HG03175 (cell line): Measurements from ENCODE around the gene PIK3CB.
"Not testable (repeated sequence)": the region's sequence is repeated elsewhere in the genome, so short reads cannot be mapped to it uniquely, and the experiment has no call there.

Experiments used
- ATAC-seq: cut with Tn5 transposase; IDR thresholded peaks from one replicate; pipeline ENCODE4 v1.9.1; 2021; ENCODE audit warnings: mild to moderate bottlenecking, moderate library complexity; ENCODE audit not compliant: unreplicated experiment

Gene PIK3CB

DNA sequence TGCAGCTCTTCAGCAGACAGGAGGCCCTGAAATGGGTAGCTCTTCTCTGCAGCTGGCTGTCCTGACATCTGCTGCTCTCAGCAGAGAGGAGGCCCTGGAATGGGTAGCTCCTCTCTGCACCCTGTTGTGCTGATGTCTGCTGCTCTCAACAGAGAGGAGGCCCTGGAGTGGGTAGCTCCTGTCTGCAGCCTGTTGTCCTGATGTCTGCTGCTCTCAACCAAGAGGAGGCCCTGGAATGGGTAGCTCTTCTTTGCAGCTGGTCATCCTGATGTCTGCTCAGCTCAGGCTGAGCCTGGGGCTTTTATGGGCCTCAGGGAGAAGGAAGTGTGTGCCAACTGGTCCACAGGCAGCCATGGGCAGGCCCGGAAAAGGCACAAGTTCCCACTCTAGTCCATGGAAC, 66.6 kb downstream of the PIK3CB start:
- no peak for ATAC-seq

GRCh38 chr3:138767498-138768104, 67.1 kb downstream of the PIK3CB start:
- no peak for ATAC-seq

GRCh38 chr3:138761002-138761401, 73.7 kb downstream of the PIK3CB start:
- no peak for ATAC-seq

GRCh38 chr3:138748190-138748589, 86.5 kb downstream of the PIK3CB start:
- ATAC-seq = no peak

- no peak for ATAC-seq
Measured at GRCh38 chr3:138747225-138747624, 87.5 kb downstream of the PIK3CB start.

DNA sequence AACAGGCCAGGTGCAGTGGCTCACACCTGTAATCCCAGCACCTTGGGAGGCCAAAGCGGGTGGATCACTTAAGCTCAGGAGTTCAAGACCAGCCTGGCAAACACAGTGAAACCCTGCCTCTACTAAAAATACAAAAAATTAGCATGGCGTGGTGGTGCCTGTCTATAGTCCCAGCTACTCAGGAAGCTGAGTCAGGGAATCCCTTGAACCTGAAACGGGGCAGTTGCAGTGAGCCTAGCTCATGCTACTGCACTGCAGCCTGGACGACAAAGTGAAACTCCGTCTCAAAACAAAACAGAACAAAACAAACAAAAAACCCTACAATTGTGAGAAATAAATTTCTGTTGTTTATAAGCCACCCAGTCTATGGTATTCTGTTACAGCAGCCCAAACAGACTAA, 94.7 kb downstream of the PIK3CB start:
- ATAC-seq = no peak

DNA sequence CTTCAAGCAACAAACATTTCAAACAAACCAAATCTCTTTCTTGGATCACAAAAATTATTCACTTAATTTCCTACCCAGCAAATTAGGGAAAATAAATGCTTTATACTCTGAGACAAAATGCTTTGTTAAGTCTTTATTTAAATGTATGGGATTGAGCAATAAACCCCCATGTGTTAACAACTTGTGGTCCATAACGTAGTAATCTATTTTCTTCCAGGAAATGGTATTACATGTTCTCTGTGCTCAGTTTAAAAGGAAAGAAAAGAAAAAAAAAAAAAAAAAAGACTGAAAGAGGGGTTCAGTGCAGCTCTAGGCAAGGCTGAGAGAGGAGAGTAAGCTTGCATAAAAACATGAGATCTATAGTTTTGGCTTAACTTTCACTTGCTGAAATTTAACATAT, 102.3 kb downstream of the PIK3CB start:
- ATAC-seq = no peak

DNA sequence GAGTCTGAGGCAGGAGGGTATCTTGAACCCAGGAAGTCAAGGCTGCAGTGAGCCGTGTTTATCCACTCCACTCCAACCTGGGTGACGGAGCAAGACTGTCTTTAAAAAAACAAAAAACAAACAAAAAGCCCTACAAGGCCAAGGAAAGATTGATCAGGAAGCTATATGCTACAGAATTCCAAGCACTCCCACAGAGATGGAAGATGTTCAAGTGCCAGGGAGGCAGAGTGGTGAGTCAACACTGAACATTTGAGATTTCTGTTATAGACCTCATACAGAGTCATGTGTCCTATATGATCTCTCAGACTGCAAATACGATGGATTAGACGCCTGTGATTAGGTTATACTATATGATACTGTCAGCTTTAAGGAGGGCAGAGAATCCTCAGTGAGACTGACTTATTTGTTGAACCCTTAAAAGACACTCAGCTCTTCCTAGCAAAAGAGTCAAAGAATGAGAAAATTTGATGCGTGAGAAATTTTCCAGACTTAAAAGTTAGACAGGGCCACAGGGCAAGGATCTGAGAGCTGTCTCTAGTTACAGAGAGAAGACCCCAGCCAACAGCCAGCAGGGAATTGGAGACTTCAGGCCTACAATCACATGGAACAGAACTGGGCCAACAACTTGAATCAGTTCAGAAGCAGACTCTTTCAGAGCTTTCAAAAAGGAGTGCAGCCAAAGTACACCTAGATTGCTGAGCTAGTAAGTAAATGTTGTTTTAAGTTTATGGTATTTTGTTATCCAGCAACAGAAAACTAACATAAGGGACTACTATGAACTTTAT, 107.6 kb downstream of the PIK3CB start:
- ATAC-seq = no peak

DNA sequence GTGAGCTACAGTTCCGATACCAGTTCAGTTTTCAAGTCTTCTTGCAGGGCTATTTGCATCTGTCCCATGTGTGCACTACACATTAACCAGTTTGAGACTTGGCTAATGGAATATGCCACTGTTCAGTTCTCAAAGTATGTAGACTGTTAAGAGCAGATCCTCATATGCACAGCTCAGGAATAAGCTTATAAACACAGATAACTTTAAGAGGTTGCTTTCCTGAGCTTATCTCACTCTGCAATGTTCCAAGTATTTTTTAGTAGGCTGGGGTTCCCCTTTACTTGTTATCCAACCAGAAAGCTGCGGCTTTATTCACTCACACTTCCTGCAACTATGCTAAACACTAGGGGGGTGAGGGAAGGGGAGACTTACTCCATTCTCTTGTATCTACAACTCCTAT, 108.7 kb downstream of the PIK3CB start:
- ATAC-seq = not testable (repeated sequence)

GRCh38 chr3:138725116-138725515, 109.6 kb downstream of the PIK3CB start:
- no peak for ATAC-seq

- no peak for ATAC-seq
Measured at GRCh38 chr3:138724443-138724842, 110.3 kb downstream of the PIK3CB start.

GRCh38 chr3:138718849-138719248, 115.9 kb downstream of the PIK3CB start:
- no peak for ATAC-seq

DNA sequence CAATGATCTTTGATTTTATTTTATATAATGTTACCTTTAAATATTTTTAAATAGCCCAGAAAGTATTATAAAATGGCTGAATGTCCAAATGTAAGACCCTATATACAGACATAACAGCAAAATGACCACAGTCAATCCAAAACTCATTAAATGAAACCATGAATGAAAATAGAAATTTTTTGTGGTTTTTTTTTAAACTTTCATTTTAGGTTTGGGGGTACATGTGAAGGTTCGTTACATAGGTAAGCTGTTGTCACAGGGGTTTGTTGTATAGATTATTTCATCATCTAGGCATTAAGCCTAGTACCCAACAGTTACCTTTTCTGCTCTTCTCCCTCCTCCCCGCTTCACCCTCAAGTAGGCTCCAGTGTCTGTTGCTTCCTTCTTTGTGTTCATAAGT, 117.4 kb downstream of the PIK3CB start:
- ATAC-seq = peak; percentile 79

DNA sequence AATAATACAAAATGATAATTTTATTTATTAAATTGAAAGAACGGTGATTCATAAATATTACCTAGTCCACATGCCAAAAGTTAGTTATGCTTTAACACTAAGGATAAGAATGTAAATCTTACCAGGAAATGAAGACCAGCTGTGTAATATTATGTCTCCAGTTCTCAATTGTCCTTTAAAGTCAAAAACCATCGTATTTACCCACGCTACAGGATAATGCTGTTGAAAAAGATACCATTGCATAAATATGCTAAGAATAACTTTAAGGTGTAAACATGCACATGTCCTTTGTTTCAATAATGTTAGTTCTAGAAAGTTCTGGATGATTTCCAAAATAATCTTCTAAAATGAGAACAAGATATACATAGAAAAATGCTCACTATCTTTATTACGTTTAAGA, 122.6 kb downstream of the PIK3CB start:
- ATAC-seq = no peak

DNA sequence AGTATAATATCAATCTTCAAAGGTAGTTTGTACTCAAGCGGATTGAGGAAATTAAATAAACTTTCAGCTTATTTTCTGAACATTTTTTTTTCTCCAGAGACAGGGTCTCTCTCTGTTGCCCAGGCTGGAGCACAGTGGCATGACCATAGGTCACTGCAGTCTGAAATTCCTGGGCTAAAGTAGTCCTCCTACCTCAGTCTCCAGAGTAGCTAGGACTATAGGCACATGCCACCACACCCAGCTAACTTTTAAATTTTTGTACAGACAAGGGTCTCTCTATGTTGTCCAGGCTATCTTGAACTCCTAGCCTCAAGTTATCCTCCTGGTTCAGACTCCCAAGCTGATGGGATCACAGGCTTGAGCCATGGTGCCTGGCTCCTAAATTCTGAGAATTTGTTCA, 129.1 kb downstream of the PIK3CB start:
- no peak for ATAC-seq

DNA sequence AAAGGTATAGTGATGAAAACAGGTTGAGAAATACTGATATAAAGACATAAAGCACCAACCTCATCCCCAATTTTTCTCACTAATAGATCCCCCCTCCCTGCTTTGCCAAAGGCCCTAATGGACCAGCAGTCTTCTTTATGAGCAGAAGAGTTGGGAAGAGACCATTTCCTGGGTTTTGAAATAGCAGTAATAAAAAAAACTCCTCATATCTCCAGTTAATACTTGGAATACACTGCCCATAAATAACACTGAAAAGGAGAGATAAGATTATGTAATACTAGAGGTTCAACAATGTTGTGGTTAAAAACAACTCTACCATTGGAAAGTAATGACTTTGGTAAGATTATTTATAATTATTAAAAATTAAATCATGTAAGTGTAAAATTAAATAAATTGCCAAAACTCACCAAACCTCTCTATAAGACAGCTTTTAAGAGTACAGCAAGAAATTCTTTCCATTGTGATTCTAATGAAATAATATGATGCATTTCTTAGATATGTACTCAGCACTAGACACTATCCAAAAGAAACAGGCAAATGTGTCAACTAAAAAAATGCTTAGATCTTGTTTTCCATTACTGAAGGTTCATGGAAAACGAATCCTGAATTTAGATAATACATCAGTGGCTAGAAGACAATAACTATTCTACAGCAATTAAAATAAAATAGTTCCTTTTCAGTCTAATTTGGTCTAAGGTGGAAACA, 137.9 kb downstream of the PIK3CB start:
- no peak for ATAC-seq

DNA sequence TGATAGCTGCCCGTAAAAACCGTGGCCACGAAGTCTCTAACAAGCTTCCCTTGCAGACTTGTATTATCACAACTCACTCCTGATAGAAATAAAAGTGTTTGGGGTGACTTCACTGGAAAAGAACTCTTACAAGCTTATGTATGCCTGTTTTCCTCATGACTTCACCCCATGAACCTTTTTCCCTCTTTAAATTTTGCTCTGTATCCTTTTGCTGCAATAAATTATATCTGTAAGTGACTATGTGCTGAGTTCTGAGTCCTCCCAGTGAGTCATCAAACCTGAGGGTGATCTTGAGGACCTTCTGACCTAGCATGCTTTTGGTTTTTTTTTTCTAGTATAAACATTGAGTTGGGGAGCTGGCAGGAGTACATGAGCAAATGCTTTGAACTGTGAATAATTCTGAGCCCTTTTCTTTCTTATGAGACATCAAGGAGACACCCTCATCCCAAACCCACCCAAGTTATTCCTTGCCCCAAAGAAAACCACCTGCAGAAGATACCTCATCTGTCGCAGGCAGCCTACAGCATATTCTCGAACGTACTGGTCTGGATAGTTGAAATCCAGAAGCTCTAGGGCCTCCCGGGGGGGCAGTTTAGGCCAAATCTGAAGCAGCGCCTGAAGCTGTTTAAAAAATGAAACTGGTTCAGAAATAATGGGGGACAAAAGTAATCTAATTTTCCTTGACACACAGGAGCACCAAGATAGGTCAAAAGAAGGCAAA, 140.3 kb downstream of the PIK3CB start:
- ATAC-seq = no peak

DNA sequence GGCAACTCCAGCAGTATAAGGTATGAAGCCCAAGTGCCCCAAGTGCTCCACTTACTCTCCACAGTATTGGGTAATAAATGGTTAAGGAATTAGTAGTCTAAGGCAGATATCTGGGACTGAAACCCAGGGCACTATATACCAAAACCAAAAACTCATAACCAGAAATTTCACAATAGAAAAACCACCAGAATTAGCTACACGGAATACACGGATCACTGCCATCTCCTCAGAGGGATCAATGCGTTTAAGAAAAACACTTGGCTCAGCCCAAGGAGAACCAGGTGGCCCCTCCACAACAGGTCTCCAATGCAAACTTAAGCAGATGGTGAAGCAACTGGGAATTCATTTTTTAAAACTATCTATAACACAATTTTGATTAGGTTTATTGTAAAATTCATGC, 142.6 kb downstream of the PIK3CB start:
- no peak for ATAC-seq

- no peak for ATAC-seq
Measured at GRCh38 chr3:138691351-138691750, 143.4 kb downstream of the PIK3CB start.

DNA sequence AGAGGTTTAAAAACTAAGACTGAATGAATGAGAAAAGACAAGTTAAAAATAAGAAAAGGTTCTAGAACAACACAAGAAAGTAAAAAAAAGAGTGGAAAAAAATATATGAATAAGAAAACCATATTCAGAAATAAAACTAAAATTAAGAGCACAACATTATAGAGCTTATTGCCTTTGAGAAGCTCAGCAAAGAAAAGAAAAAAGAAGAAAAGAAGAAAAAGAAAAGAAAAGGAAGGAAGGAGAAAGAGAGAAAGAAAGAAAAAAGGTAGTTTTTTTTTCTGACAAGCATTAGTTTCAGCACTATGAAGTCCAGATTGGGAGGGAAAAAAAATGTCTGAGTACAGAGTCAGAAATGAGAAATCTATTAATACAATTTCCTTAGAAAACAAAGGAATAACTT, 144.7 kb downstream of the PIK3CB start:
- no peak for ATAC-seq

DNA sequence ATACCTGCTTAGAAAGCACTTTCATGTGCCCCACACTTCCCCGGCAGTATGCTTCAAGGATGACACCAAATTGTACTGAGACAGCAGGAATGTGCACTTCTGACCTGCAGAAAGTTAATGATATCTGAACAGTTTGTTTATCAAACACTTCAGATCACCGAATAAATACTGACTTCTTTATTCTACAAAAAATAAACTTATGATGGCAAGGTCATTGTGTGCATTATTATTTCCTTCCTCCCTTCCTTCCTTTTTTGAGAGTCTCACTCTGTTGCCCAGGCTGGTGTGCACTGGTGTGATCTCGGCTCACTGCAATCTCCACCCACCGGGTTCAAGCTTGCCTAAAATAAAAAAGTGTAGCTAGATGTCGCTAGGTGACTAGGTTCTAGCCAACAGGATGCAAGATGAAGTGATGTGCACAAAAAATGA, 145.8 kb downstream of the PIK3CB start:
- ATAC-seq = no peak
